B cell (primary cell): ENCODE results near the gene LILRB3.

Source experiments
- CTCF ChIP-seq: fragments of 200-600 bp; IDR thresholded peaks from one replicate; pipeline ENCODE4 v1.8.0; 2022; ENCODE audit warnings: antibody characterized with exemption, mild to moderate bottlenecking
- EZH2 ChIP-seq: IDR thresholded peaks from 2 replicates; pipeline ENCODE4 v1.6.1; 2012; ENCODE audit warnings: borderline replicate concordance, low read depth, mild to moderate bottlenecking, moderate library complexity, low read length; ENCODE audit not compliant: insufficient read depth, poor library complexity, severe bottlenecking

- TF ChIP-seq CTCF: no peak
- no peak for TF ChIP-seq EZH2
Observed at GRCh38 chr19:54199401-54199800, 23.4 kb downstream of the LILRB3 start.
